A673 (cell line): ENCODE results near the gene NRXN2. TPM values are rescaled to one million over a fixed set of nuclear protein-coding genes. Genes with fewer than 3 reads are reported as not detected.

ENCODE experiments used
- BruUV-seq: library from RNA; stranded (reverse); fragments of 400-500 nt; replicated peaks from 2 replicates; lab custom pipeline; 2021; lab: Mats Ljungman, UMichigan
- CTCF ChIA-PET: fragments of 300-600 bp; sonication (Branson Sonifier 250); formaldehyde crosslinking; loops from one replicate; lab custom pipeline; 2022; ENCODE audit warnings: antibody characterized with exemption; lab: Charles Lee
- POLR2A ChIA-PET: fragments of 300-600 bp; sonication (Branson Sonifier 250); formaldehyde crosslinking; loops from one replicate; lab custom pipeline; 2022; ENCODE audit warnings: antibody characterized with exemption; ENCODE audit not compliant: low non-redundant PET; lab: Charles Lee
- DNase-seq: peaks from one replicate; pipeline ENCODE4 v3.0.0-alpha.2; 2015; ENCODE audit warnings: low spot score
- H3K27ac ChIP-seq: fragments of 200-600 bp; sonication (generic); 2 replicates; pipeline ENCODE4 v1.5.1; 2016; ENCODE audit warnings: mixed run types, low read depth, mild to moderate bottlenecking, mixed read lengths, antibody characterized with exemption, low read length; ENCODE audit not compliant: poor library complexity, severe bottlenecking
- H3K27me3 ChIP-seq: fragments of 200-600 bp; sonication (generic); replicated peaks from 2 replicates; pipeline ENCODE4 v1.6.1; 2017; ENCODE audit warnings: mixed run types, low read depth, mild to moderate bottlenecking, mixed read lengths, antibody characterized with exemption, low read length; ENCODE audit not compliant: insufficient read depth, poor library complexity
- H3K36me3 ChIP-seq: fragments of 200-600 bp; sonication (generic); 2 replicates; pipeline ENCODE4 v1.6.1; 2016; ENCODE audit warnings: mixed run types, mild to moderate bottlenecking, mixed read lengths, antibody characterized with exemption, low read length; ENCODE audit not compliant: insufficient read depth, poor library complexity, severe bottlenecking
- H3K4me1 ChIP-seq: fragments of 200-600 bp; sonication (generic); 2 replicates; pipeline ENCODE4 v1.6.1; 2017; ENCODE audit warnings: mixed run types, mild to moderate bottlenecking, mixed read lengths, antibody characterized with exemption, low read length; ENCODE audit not compliant: insufficient read depth, poor library complexity, severe bottlenecking
- H3K4me3 ChIP-seq: fragments of 200-600 bp; sonication (generic); 2 replicates; pipeline ENCODE4 v1.5.1; 2016; ENCODE audit warnings: low read depth, mixed run types, mild to moderate bottlenecking, mixed read lengths, low read length; ENCODE audit not compliant: poor library complexity, severe bottlenecking
- H3K9me3 ChIP-seq: fragments of 200-600 bp; sonication (generic); 2 replicates; pipeline ENCODE4 v1.6.1; 2016; ENCODE audit warnings: mixed run types, low read depth, mild to moderate bottlenecking, mixed read lengths, antibody characterized with exemption, low read length; ENCODE audit not compliant: poor library complexity, severe bottlenecking
- CTCF ChIP-seq: fragments of 300-800, 200-600 bp; sonication (generic); conservative IDR thresholded peaks from 2 replicates; pipeline ENCODE4 v1.5.1; 2017; ENCODE audit warnings: low read depth, mild to moderate bottlenecking, antibody characterized with exemption, low read length, moderate library complexity, mixed read lengths
- EZH2 ChIP-seq: fragments of 200-600 bp; sonication (generic); IDR thresholded peaks from 2 replicates; pipeline ENCODE4 v1.6.1; 2017; ENCODE audit warnings: borderline replicate concordance, low read depth, mild to moderate bottlenecking, mixed read lengths, antibody characterized with exemption, low read length; ENCODE audit not compliant: poor library complexity, severe bottlenecking
- intact Hi-C: fragments of 100-400 bp; cut with micrococcal nuclease; formaldehyde crosslinking; loops from one replicate; pipeline ENCODE4 v1.10.0; 2022; ENCODE audit not compliant: unreplicated experiment
- total RNA-seq: library from RNA; stranded (reverse); gene quantifications from 2 replicates; pipeline ENCODE4 v1.2.3, GENCODE V29; 2021

The NRXN2 gene
- total RNA-seq, 1 experiment from 2014 or later: 5.0 TPM

GRCh38 chr11:64716473-64717267, 6.3 kb downstream of the NRXN2 start:
- Histone ChIP-seq H3K27me3 (peaks cover 97% of the 10 kb centered on the region), H3K4me1 (peaks cover 15% of the 10 kb centered on the region), H3K9me3 (no peaks in the 10 kb centered on the region), H3K4me3 (no peak overlapping the region), H3K36me3 (no peaks in the 10 kb centered on the region), H3K27ac (no peak overlapping the region)
- ChIA-PET CTCF (no interaction called here), POLR2A (interaction anchor here (0.7 kb wide), 1 partner anchor 26 kb away, joined by 3 read pairs; no protein-coding TSS in a partner anchor)
- TF ChIP-seq CTCF (no peak), EZH2 (no peak)
- no peak for DNase-seq
- no TSS peak for BruUV-seq
- intact Hi-C loops: no loop called here

GRCh38 chr11:64715756-64716472, 7.1 kb downstream of the NRXN2 start:
- BruUV-seq: no TSS peak
- no peak overlapping the region for H3K27ac ChIP-seq
- H3K4me1 ChIP-seq: peaks cover 15% of the 10 kb centered on the region
- H3K27me3 ChIP-seq: peaks cover 91% of the 10 kb centered on the region
- DNase-seq: no peak
- no peaks in the 10 kb centered on the region for H3K9me3 ChIP-seq
- CTCF ChIA-PET: no interaction called here
- intact Hi-C loops: no loop called here
- H3K4me3 ChIP-seq: no peak overlapping the region
- POLR2A ChIA-PET: interaction anchor here (0.7 kb wide), 1 partner anchor 25 kb away, joined by 3 read pairs; no protein-coding TSS in a partner anchor
- H3K36me3 ChIP-seq: no peaks in the 10 kb centered on the region
- no peak for TF ChIP-seq EZH2
- no peak for TF ChIP-seq CTCF

- DNase-seq: no peak
- Histone ChIP-seq H3K36me3 (no peaks in the 10 kb centered on the region), H3K27me3 (peaks cover 83% of the 10 kb centered on the region), H3K4me1 (peaks cover 15% of the 10 kb centered on the region), H3K27ac (no peak overlapping the region), H3K9me3 (no peaks in the 10 kb centered on the region), H3K4me3 (no peak overlapping the region)
- TF ChIP-seq EZH2: no peak
- no peak for TF ChIP-seq CTCF
- intact Hi-C loops: no loop called here
- ChIA-PET POLR2A (no interaction called here), CTCF (no interaction called here)
- no TSS peak for BruUV-seq
Observed at GRCh38 chr11:64715110-64715509, 7.9 kb downstream of the NRXN2 start.
